Endodermal cell (in vitro differentiated cells): ENCODE results near the gene AEBP1. TPM values are rescaled to one million over a fixed set of nuclear protein-coding genes. Genes with fewer than 3 reads are reported as not detected.

Experiments used
- DNase-seq: peaks from one replicate; pipeline ENCODE4 v3.0.0-alpha.2; 2017
- H3K27ac ChIP-seq: 2 replicates; pipeline ENCODE4 v1.5.1; 2013; ENCODE audit warnings: mild to moderate bottlenecking, low read depth, low read length, moderate library complexity
- H3K27me3 ChIP-seq: 2 replicates; pipeline ENCODE4 v1.6.1; 2013; ENCODE audit warnings: mild to moderate bottlenecking, low read length, moderate library complexity; ENCODE audit not compliant: insufficient read depth, control insufficient read depth, poor library complexity, severe bottlenecking
- H3K36me3 ChIP-seq: 2 replicates; pipeline ENCODE4 v1.7.0; 2013; ENCODE audit warnings: mild to moderate bottlenecking, low read length, moderate library complexity; ENCODE audit not compliant: control insufficient read depth, insufficient read depth
- H3K4me1 ChIP-seq: one replicate; pipeline ENCODE4 v1.7.0; 2013; ENCODE audit warnings: low read length; ENCODE audit not compliant: control insufficient read depth, insufficient read depth
- H3K4me3 ChIP-seq: 2 replicates; pipeline ENCODE4 v1.5.1; 2013; ENCODE audit warnings: mild to moderate bottlenecking, low read length, moderate library complexity
- H3K9ac ChIP-seq: 2 replicates; pipeline ENCODE4 v1.6.1; 2013; ENCODE audit warnings: mild to moderate bottlenecking, low read length, moderate library complexity; ENCODE audit not compliant: poor library complexity, severe bottlenecking; ENCODE audit errors: extremely low read depth
- H3K9me3 ChIP-seq: 2 replicates; pipeline ENCODE4 v1.6.1; 2013; ENCODE audit warnings: mild to moderate bottlenecking, low read length, moderate library complexity; ENCODE audit not compliant: control insufficient read depth
- H3K27ac Mint-ChIP-seq: 2 replicates; pipeline ENCODE4 v1.8.0; 2020; ENCODE audit warnings: mixed read lengths
- H3K27me3 Mint-ChIP-seq: 2 replicates; pipeline ENCODE4 v1.8.0; 2021; ENCODE audit warnings: mild to moderate bottlenecking, mixed read lengths; ENCODE audit not compliant: insufficient read depth
- H3K36me3 Mint-ChIP-seq: 2 replicates; pipeline ENCODE4 v1.8.0; 2020; ENCODE audit warnings: low read depth, mixed read lengths
- H3K4me1 Mint-ChIP-seq: 2 replicates; pipeline ENCODE4 v1.8.0; 2020; ENCODE audit warnings: mixed read lengths
- H3K4me3 Mint-ChIP-seq: 2 replicates; pipeline ENCODE4 v1.8.0; 2020; ENCODE audit warnings: mild to moderate bottlenecking, moderate library complexity, mixed read lengths
- H3K9me3 Mint-ChIP-seq: 2 replicates; pipeline ENCODE4 v1.8.0; 2020; ENCODE audit warnings: mild to moderate bottlenecking, mixed read lengths
- CTCF ChIP-seq: fragments of 200-600 bp; sonication (generic); conservative IDR thresholded peaks from 2 replicates; pipeline ENCODE4 v1.5.0; 2021; ENCODE audit warnings: antibody characterized with exemption, mild to moderate bottlenecking
- WGBS, 2 experiments: methylation state at CpG; one replicate each; pipeline versions ENCODE4 v1.1.5 to v1.1.7; 2013; ENCODE audit warnings: missing lambda C conversion rate in 2 of 2, mixed read lengths in 1 of 2; ENCODE audit not compliant: insufficient coverage in 1 of 2, insufficient read length in 1 of 2; 5-methylcytosine and 5-hydroxymethylcytosine counted together
- total RNA-seq, 2 donors: library from RNA; stranded (reverse); fragmentation: NEBNext Ultra II Directional in 1 of 2; extraction: Animal tissue kit (Norgen Biotek cat#: 25700) in 1 of 2; gene quantifications; 2 replicates in 1 of 2; 3 replicates in 1 of 2; pipeline ENCODE4 v1.2.1, GENCODE V29; 2021

AEBP1 gene
- total RNA-seq, 2 donors from 2014 or later = 55.2 to 65.8 TPM

GRCh38 chr7:44121761-44122420 lies 17.7 kb downstream of the AEBP1 start:
- DNase-seq = no peak
- Mint-ChIP-seq H3K36me3 (peaks cover 44% of the 10 kb centered on the region), H3K4me3 (peak overlapping the region; percentile 73), H3K9me3 (peaks cover 3% of the 10 kb centered on the region), H3K4me1 (peaks cover 5% of the 10 kb centered on the region), H3K27ac (no peak overlapping the region), H3K27me3 (peaks cover 18% of the 10 kb centered on the region)
- Histone ChIP-seq H3K9ac (no peak overlapping the region), H3K27ac (no peak overlapping the region), H3K36me3 (peaks cover 26% of the 10 kb centered on the region), H3K27me3 (no peaks in the 10 kb centered on the region), H3K4me1 (no peaks in the 10 kb centered on the region), H3K9me3 (no peaks in the 10 kb centered on the region), H3K4me3 (peak overlapping the region; percentile 91)
- WGBS, 2 experiments = 94 to 96% methylated on average over 8 to 12 of the region's 12 CpGs
- TF ChIP-seq CTCF = no peak

GRCh38 chr7:44122529-44122928 lies 18.4 kb downstream of the AEBP1 start:
- peak overlapping the region; percentile 73 for H3K9ac ChIP-seq
- no peaks in the 10 kb centered on the region for H3K4me1 ChIP-seq
- Mint-ChIP-seq H3K27ac (peak overlapping the region; percentile 34), H3K4me3 (peak overlapping the region; percentile 73), H3K4me1 (peaks cover 5% of the 10 kb centered on the region), H3K27me3 (peaks cover 23% of the 10 kb centered on the region), H3K36me3 (peaks cover 38% of the 10 kb centered on the region), H3K9me3 (peaks cover 7% of the 10 kb centered on the region)
- H3K4me3 ChIP-seq = peak overlapping the region; percentile 91
- H3K36me3 ChIP-seq = peaks cover 26% of the 10 kb centered on the region
- H3K27ac ChIP-seq = no peak overlapping the region
- DNase-seq = no peak
- no peaks in the 10 kb centered on the region for H3K27me3 ChIP-seq
- peaks cover 5% of the 10 kb centered on the region for H3K9me3 ChIP-seq
- 50 to 52% methylated on average over 1 of the region's 1 CpG for WGBS, 2 experiments
- no peak for TF ChIP-seq CTCF

GRCh38 chr7:44123190-44124003 lies 19.3 kb downstream of the AEBP1 start, which contains the start of gene POLD2:
Gene POLD2, minus strand, starts transcription at chr7:44123548. Its CDS starts 1,495 bp downstream, at chr7:44122053.
- H3K4me1 ChIP-seq = no peaks in the 10 kb centered on the region
- Mint-ChIP-seq H3K36me3 (peaks cover 31% of the 10 kb centered on the region), H3K27ac (peak within 1 kb of the TSS; percentile 75), H3K9me3 (peaks cover 13% of the 10 kb centered on the region), H3K27me3 (peaks cover 31% of the 10 kb centered on the region), H3K4me3 (peak within 1 kb of the TSS; percentile 73), H3K4me1 (peaks cover 5% of the 10 kb centered on the region)
- H3K27me3 ChIP-seq = no peaks in the 10 kb centered on the region
- H3K27ac ChIP-seq = peak within 1 kb of the TSS; percentile 51
- H3K9ac ChIP-seq = peak within 1 kb of the TSS; percentile 73
- DNase-seq = peak; percentile 99
- no peak for TF ChIP-seq CTCF
- H3K36me3 ChIP-seq = peaks cover 21% of the 10 kb centered on the region
- WGBS, 2 experiments = 0 to 1% methylated on average over 19 to 86 of the region's 86 CpGs
- H3K4me3 ChIP-seq = peak within 1 kb of the TSS; percentile 91
- peaks cover 11% of the 10 kb centered on the region for H3K9me3 ChIP-seq
